ENCODE results near the gene B4GALT3.

B4GALT3 gene

DNA sequence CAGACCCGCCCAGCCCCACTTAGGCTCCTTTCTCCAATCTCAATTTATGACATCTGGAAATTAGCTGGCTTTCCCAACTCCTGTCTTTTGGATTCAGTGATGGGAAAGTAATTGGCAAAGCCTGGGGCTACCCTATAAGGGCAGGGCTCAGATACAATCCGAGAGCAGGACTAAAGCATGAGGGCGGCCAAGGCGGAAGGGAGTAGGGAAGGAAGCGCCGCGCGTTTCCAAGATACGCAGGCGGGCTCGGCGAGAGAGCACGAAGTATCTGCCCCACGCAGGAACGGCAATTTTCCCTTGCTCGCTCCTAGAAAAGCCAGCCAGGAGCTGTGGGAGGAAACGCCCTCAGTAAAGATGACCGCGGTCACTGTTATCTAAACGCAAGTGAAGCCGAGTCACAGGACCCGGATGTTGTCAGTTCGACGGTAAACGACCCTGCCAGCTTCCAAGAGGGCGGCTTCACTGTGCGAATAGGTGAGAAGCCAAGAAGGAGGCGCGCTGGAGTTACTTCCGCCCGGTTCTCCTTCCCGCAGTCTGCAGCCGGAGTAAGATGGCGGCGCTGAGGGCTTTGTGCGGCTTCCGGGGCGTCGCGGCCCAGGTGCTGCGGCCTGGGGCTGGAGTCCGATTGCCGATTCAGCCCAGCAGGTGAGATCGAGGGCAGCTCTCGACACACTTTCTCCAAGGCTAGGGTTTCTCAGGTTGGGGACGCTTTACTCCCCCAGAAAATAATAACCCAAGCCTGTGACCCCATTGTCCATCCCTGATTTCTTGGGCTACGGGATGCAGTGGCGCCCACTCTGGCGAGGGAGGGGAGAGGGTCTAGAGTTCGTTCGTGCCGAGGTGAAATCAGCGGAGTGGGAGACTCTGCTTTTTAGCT lies 24.8 kb upstream of the B4GALT3 start, which contains the start of gene NDUFS2:
Gene NDUFS2 (plus strand): TSS at position 532 of the 877 bp plus-strand sequence. CDS start 19 bp downstream, at position 551.
- DNase-seq: peak; percentile 67

DNA sequence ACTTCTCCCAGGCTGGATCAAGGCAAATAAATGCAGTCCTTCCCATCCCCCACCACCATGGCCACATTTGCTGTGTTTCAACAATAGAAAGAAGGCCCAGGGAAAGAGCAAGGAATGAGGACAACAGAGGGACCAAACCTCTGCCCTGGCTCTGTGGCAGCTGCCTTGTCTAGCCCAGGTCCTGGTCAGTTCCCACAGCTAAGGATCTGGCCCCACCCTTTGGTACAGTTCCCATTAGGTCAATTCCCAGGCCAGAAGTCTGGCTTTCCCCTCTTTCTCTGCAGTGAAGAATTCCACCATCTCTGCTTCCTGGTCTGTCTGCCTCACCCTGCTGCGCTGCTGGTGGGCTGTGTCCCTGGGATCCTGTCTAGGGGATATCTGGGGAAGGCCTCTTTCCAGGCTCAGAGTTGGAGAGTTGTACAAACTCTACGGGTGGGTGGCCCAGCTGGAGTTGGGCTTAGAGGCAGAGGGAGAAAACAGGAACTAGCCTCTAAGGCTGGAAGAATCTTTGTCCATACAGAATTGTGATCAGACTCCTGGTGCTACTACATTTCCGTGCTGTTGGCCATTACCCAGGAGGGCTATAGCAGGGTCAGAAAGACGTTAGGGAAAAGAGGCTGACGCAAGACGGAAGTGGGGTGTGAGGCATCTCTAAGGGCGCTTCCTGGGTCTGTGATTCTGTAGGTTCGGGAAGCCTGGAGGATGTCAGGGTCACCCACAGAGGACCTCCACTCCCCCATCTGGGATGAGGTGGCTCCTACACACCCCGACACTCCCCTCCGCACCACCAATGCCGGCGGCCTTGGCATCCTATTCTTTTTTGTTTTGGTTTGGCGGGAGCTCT lies 23.9 kb upstream of the B4GALT3 start:
- no peak for DNase-seq

DNA sequence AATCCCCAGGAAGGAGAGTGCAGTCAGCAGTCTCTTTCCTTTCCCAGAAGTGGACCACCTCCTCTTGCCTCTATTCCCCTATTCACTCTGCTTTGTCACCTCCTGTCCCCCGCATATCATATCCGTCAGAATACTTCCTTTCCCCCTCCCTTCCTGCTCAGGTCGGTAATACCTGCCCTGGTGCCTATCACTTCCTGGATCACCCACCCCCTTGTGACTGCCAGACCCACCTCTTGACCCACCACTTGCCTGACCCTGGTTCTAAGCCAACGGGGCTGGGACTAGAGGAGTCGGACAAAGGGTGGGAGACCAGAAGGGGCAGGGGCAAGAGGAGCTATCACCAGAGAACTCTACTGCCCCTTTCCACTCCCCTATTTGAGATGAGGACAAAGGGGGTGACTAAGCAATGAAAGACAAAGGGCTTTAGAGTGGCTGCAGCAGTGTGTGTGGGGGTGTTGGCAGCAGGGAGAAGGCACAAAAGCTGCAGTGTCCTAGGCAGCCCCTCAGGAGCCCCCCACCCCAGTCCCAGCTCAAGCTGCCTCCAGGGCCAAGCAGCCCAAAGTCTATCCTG lies 23.2 kb upstream of the B4GALT3 start:
- DNase-seq: no peak

DNA sequence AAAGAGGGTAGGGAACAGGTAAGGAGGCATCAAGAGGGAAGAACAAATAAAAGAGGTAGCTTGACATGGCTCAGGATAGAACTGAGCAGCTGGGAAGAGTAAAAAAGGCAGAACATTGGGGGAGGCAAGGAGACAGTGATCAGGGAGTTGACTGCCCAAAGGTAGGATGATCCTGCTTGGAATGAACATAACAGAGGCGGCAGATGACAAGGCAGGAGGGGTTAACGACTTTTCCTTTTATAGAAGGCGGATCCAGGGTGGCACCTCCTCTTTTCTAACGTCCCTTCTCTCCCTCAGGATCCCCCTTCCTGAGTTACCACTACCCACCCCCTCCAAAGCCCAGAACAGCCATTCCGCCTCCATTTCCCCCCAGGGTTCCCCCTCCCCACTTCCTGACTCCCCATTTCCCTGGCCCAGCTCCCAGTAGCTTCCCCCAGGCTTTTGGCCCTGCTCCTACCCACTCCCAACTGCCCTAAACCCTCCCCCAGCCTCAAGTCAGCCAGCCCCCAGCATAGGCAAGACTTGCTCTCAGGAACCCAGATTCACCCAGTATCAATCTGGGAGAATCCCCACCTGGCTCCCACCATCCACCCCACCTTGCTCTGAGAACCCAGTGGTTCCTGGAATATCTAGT lies 22.3 kb upstream of the B4GALT3 start:
- no peak for DNase-seq

DNA sequence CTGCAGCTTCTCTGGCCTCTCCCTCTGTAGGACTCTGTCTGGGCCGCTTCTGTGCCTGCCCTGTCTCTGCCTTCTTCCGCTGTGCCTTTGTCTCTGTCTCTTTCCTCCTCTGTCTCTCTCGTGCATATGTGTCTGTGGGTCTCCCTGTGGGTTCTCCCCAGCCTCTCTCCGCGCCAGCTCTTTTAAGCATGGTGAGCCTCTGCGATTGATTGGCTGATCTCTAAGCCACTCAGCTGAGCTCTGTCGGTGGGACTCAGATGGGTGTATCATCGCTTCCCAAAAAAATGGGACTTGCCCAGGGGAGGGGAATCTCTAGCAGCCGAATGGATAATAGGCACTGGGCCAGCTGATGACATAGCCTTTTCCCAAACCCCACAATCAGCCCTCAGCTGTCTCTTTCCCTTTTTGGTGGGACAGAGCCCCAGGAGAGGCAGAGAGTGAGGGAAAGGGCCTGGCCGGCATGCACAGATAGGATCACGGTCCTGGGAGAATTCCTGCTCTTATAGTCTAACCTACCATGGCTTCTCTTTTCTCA lies 21.7 kb upstream of the B4GALT3 start, which contains the start of gene ADAMTS4:
Gene ADAMTS4 (minus strand): TSS at position 158 of the 535 bp plus-strand sequence. CDS start 427 bp downstream, outside the sequence.
- DNase-seq: no peak

DNA sequence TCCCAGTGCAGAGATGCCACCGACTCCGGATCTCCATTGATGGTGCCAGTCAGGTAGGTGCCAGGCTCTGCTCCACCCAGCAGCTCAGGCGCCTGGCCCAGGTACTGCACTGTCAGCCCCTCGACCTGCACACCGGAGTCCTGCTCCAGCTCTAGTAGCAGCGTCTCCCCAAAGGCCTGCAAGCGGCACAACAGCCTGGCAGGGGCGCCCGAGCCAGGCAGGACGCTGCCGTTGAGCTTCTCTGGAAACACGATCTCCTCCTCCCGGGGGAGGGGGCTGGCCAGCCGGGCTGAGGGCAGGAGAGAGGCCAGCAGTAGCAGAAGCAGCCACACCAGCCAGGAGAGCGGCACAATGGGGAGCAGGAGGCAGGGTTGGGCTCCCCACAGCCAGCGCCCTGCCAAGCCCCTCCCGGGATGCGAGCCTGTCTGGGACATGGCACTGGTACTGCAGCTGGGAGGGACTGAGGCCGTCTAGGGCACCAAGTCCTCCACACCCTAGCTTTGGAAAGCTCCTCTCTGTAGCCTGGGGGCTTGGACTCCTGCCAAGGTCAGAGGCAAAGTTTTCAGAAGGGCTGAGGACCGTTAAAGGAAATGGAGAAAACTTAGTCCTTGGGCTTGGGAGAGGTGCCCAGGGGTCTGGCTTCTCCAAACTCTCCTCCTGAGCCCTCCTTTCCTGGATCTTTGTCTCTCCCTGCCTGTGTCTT lies 21.0 kb upstream of the B4GALT3 start:
- no peak for DNase-seq

DNA sequence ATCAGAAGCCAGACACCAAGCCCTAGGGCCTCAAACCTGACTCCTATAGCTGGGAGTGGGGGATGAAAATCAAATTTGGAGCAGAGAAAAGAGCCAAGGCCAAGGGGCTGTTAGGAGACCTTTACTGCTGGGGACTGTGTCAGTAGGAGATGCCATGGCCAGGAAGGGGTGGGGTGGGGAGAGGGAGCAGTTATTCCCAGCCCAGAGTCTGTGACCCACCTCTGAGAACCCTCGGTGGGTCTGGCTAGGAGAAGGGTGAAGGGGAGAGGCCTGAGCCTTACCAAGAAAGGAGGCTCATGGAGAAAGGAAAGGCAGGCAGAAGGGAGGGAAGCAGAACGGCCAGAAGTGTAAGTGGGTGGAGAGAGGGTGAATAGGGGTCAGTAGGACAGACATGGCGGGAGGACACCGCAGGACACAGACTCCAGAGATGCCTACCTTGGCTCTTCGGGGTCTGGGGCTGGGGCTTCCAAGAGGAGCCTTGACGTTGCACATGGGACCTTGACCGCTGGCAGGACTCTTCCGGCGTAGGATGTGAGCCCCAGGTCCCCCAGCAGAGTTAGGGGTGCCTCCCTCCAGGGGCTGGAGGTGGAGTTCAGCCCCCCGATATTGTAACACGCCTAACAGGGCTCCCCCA lies 20.4 kb upstream of the B4GALT3 start:
- no peak for DNase-seq

DNA sequence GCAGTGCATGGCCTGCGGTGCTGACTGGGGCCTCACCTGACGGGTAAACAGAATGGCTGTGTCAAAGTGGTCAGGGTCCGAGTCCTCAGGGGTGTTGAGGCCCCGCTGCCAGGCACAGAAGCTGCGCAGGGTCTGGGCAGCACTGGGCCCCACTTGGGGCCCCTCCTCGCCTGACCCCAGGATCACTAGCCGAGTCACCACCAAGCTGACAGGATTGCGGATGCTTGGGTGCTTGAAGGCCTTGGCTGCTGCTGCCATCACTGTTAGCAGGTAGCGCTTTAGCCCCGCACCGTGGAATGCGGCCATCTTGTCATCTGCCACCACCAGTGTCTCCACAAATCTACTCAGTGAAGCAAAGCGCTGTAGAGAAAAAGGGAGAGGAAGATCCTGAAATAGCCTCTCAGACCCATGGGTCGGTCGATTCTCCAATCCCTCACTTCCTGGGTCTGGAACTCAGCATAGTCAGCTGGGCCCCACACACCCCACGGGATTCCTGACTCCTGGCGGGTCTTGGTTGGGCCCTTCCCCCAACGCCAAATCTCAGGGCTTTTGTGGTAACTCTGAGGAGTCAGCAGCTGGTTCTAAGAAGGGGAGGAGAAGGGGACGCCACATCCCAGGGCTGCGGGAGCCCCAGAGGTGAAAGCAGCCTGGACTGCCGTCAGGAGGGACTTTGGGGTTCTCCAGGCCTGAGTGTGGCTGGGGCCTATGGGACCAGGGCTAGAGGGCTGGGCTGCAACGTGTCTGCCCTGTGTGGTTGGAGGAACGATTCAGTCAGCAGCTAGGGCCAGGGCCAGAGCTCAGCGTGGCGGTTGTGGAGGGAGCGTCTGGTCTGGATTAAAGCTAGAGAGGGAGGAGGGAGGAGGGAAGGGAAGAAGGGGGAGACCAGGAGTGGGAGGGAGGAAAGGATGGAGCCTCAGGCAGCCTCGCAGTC lies 19.5 kb upstream of the B4GALT3 start:
- DNase-seq: no peak

DNA sequence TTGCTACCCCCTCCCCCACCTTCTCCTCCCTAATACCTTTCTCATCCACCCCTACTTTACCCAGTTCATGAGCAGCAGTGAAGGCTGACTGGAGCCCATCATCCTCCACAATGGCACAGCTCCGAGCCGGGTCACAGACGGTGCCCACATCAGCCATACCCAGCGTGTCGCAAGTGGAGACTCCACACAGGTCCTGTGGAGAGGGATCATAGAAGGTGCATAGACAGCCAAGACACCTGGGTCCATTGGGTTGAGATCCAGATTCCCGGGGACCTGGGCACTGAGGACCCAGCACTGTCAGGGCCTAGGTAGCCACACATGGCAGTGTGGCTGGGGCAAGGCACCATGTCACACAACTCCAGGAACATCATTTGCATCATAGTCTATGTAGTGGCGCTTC lies 18.8 kb upstream of the B4GALT3 start:
- no peak for DNase-seq

DNA sequence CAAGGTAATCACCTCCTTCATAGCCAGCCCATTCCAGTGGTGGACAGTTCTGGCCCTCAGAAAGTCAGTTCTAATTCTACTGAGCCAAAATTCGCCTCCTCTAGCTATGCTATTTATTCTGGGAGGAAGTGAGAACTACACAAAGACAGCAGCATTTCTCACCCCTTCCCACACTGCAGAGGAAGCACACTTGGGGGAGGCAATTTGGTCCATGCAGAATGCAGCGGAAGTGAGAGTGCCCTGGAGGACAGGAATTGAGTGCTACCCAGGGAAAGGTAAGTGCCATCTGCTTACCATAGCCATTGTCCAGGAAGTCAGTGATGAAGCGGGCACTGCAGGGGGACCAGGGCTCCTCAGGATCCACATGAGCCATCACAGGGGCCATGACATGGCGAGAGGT lies 17.9 kb upstream of the B4GALT3 start:
- no peak for DNase-seq

DNA sequence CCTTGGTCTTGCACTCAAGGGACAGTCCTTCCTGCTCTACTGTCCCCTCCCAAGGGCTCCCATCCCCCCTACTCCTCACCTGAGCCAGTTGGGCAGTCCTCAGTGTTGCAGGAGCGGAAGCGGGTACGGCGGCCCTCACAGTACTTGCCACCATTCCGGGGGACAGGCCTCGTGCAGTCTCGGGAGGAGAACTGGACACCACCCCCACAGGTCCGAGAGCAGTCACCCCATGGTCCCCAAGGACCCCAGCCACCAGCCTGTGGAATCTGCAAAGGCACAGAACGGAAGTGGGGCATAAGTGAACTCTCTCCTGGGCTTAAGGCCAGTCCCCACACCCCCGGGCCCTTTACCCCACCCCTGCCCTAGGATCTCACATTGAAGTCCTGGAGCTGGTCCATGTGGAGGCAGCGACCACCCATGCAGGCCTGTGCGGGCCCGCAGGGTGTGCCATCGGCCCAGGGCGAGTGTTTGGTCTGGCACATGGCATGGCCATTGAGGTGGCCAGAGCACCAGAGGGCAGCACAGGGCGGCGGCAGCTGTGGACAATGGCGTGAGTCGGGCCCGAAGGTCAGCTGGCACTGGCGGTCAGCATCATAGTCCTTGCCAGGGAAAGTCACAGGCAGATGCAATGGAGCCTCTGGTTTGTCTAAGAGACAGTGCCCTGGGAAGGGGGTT lies 16.4 kb upstream of the B4GALT3 start:
- DNase-seq: no peak

DNA sequence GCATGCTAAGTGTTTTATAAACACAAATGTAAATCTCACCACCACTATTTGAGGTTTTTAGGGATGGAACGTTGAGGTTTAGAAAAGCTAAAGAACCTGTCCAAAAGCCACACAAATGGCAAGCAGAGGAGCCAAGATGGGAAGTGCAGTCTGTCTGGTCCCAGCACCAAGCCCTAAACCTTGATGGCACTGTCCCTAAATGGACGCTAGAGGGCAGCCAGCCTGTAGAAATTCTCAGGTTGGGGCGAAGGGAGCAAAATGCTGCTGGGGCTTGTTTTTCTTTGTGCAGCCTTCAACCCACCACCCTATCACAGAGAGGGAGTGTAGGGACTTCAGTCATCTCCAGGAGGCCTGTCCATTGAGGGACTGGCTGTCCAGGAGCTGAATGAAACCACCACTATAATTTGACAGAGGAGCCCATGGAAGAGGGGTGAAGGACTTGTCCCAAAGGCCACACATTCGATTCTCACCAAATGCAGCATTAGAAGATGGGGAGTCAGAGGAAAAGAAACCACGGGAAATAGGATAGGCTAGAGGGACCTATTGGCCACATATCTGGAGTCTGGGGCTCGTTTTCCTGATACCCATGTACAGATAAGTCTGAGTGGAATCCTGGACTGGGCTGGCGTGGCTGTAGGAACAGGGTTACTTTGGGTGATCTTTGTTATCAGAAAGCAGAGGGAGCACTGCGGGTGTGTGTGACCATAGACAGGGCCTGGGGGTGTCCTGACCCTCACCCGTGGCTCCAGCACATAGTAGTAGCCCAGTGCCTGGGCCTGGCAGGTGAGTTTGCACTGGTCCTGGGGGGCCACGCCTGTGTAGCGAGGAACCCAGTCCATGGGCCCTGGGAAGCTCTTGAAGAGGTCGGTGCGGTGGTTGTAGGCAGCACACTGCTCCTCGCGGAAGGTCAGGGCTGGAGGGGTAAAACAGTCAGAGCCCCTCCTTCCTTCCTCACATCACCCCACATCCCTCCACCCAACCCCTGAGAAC lies 15.5 kb upstream of the B4GALT3 start:
- no peak for DNase-seq

DNA sequence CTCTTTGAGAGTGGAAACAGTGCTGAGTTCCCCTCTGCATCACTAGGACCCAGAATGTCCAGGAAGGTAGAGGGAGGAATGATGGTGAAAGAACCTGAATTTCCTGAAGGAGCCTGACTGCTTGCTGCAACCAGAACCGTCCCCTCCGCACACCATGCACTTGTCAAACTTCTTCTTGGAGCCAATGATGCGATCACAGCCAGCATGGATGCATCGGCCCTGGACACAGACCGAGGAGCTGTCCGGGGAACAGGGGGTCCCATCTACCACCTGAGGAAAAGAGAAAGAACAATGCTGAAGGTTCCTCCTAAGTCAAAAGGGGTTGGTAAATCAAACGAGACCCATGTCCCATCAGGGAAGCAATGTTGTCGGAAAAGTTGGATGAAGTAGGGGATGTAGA lies 14.7 kb upstream of the B4GALT3 start:
- DNase-seq: no peak

DNA sequence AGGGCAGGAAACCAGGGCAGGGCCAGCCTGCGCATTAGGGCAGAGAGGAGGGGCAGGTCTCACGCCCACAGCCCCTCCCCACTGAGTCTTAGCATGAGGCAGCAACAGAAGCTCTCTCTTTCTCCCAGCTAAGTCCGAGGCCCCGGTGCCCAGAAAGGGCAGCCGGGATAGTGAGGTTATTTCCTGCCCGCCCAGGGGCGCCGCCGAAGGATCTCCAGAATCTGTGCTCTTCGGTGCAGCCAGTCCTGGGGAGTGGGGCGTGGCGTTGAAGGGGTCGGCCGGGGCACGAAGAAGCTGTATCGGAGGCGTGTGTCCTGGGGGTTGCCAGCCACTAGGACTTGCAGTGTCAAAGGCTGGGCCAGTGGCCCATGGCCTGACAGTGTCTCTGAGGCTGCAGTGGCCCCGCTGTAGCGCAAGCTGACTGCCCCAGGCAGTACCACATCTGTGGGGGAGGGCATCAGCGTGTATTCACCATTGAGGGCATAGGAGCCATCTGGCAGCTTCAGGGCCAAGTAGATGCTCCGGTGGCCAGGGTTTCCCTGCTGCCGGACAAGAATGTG lies 13.7 kb upstream of the B4GALT3 start:
- DNase-seq: no peak

DNA sequence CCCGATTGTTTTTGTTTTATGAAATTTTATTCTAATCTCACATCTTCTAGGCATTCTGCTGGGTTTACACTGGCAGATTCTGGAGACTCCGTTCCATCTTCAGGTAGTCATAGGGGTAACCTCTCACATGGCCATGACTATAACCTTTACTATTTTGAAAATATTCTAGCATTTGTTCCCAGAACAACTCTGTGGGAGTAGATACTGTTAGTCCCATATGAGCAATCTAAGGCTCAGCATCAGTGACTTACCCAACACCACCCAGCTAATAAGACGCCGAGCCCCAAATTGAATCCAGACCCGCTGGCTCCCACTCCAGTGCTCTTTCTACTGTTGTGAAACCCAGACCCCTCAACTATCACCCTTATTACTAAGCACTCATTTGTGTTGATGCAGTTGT lies 11.7 kb upstream of the B4GALT3 start:
- DNase-seq: no peak

DNA sequence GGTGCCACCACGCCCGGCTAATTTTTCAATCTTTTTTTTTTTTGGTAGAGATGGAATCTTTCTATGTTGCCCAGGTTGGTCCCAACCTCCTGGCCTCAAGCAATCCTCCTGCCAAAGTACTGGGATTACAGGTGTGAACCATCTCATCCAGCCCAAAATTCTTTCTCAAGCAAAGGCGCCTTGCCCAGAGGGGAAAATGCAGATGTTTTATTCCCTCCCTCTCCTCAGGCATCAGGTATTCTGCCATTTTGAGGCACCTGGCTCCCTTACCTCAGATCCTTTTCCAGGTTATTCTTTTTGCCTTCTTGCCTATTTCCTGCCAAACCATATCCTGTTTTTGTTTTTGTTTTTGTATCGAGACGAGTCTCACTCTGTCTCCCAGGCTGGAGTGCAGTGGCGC lies 11.1 kb upstream of the B4GALT3 start:
- no peak for DNase-seq

DNA sequence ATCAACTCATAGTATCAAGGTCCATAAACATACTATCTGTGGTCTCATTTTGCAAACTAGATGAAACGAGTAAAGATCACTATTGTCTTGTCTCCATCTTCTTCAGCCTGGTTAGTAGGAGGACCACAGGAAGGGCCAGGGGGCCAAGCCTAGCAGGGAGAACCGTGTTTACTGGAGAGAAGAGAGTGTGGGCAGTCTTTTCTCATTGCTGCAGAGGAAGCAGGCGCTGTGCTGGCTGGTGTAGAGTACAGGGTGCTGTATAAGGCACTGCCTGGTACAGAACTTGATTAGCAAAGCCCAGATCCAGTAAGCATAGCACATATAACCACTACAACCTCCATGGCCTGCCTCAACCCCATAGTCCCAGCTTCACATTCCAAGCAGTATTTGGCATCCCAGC lies 10.0 kb upstream of the B4GALT3 start:
- no peak for DNase-seq

DNA sequence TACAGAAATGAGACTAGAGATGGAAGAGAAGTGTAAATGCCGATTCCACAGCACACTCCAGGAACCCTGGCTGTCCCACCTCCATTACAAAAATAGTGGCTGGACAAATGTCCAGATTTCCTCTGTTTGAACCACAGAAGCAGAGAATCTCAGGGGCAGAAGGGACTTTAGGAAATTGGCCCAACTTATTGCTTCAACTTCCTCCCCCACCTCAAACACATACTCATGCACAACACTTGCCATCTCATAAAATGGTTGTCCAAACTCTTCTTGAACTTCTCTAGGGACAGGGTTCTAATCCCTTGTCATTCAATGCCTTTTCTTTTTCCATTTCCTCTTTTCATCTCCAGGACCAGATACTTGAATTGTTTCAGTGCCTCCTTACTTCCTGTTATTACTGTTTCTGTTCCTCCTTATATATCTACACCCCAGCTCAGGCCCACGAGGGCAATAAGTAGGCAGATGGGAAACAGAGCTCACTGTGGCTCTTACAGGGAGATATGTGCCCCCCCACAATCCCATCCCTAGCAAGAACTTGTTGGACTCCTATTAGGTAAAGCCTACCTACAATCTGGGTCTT lies 8.5 kb upstream of the B4GALT3 start:
- no peak for DNase-seq

Data from activated gamma-delta T cell (primary cell).